ENCODE data around the gene CLEC4G.
"Not testable (repeated sequence)": the region's sequence is repeated elsewhere in the genome, so short reads cannot be mapped to it uniquely, and the experiment has no call there.

CLEC4G gene

GRCh38 chr19:7732045-7732444 is at the start of gene CLEC4G:
TSS of gene CLEC4G (minus strand) at chr19:7732110. CDS start at chr19:7732102, 8 bp downstream.
- DNase-seq, result no peak

- no peak for DNase-seq
Measured at GRCh38 chr19:7781157-7781556, 49.2 kb upstream of the CLEC4G start.

GRCh38 chr19:7779631-7780486 is 47.9 kb upstream of the CLEC4G start:
- DNase-seq, result no peak

GRCh38 chr19:7778081-7778480 is 46.2 kb upstream of the CLEC4G start:
- no peak for DNase-seq

- DNase-seq, result no peak
Measured at GRCh38 chr19:7775761-7776160, 43.9 kb upstream of the CLEC4G start.

- no peak for DNase-seq
Measured at GRCh38 chr19:7773841-7774240, 41.9 kb upstream of the CLEC4G start.

- DNase-seq, result no peak
Measured at GRCh38 chr19:7772752-7773291, 40.9 kb upstream of the CLEC4G start.

- DNase-seq, result no peak
Measured at GRCh38 chr19:7771072-7771471, 39.2 kb upstream of the CLEC4G start.

- DNase-seq, result no peak
Measured at GRCh38 chr19:7769171-7769570, 37.3 kb upstream of the CLEC4G start.

GRCh38 chr19:7767487-7767886 is 35.6 kb upstream of the CLEC4G start:
- DNase-seq, result no peak

GRCh38 chr19:7766535-7766934 is 34.6 kb upstream of the CLEC4G start:
- no peak for DNase-seq

- DNase-seq, result not testable (repeated sequence)
Measured at GRCh38 chr19:7765043-7765442, 33.1 kb upstream of the CLEC4G start.

- not testable (repeated sequence) for DNase-seq
Measured at GRCh38 chr19:7764157-7764556, 32.2 kb upstream of the CLEC4G start.

- no peak for DNase-seq
Measured at GRCh38 chr19:7763696-7764095, 31.8 kb upstream of the CLEC4G start.

- no peak for DNase-seq
Measured at GRCh38 chr19:7762719-7763293, 30.9 kb upstream of the CLEC4G start, which contains the start of gene CLEC4M. TSS of gene CLEC4M (plus strand) at chr19:7763243. CDS start at chr19:7763267, 24 bp downstream.

- DNase-seq, result no peak
Measured at GRCh38 chr19:7759156-7759555, 27.2 kb upstream of the CLEC4G start.

- no peak for DNase-seq
Measured at GRCh38 chr19:7757358-7757757, 25.4 kb upstream of the CLEC4G start.

- no peak for DNase-seq
Measured at GRCh38 chr19:7756258-7756657, 24.3 kb upstream of the CLEC4G start.

- DNase-seq, result no peak
Measured at GRCh38 chr19:7751157-7751783, 19.4 kb upstream of the CLEC4G start.

GRCh38 chr19:7748756-7749155 is 16.8 kb upstream of the CLEC4G start:
- no peak for DNase-seq

- no peak for DNase-seq
Measured at GRCh38 chr19:7748171-7748570, 16.3 kb upstream of the CLEC4G start.

- DNase-seq, result no peak
Measured at GRCh38 chr19:7746903-7747884, 15.3 kb upstream of the CLEC4G start, which contains the start of gene CD209. TSS of gene CD209 (minus strand) at chr19:7747534. CDS start at chr19:7747511, 23 bp downstream.

Measured in stimulated activated naive CD4-positive, alpha-beta T cell (primary cell).